ENCODE results near the gene SLC16A12. TPM values are rescaled to one million over a fixed set of nuclear protein-coding genes. Genes with fewer than 3 reads are reported as not detected.
A peak's percentile ranks its signal among the peaks of the same experiment; 100 is the strongest.

Gene SLC16A12
- total and polyA plus RNA-seq, 2 of the 4 experiments (the other 2 are of a cell fraction) = 1.4 to 1.6 TPM

GRCh38 chr10:89428877-89429276, 106.5 kb downstream of the SLC16A12 start:
- no CpG with 5 or more reads among the region's 1 CpG for WGBS, 2 experiments (ENCODE audit: extremely low coverage in 2 of 2, insufficient read length in 1 of 2)
- CTCF ChIA-PET = no interaction called here
- no peaks in the 10 kb centered on the region for H4K20me1 ChIP-seq (ENCODE audit: insufficient read depth, low read length)
- ATAC-seq (ENCODE audit: low read depth) (no peak), DNase-seq (no peak)
- H3K18ac ChIP-seq (ENCODE audit: low read depth, low read length) = peak overlapping the region; percentile 20; the same call in 1 of the 2 replicates
- H2BK120ac ChIP-seq (ENCODE audit: low read depth, low read length) = peak overlapping the region; percentile 68; the same call in 1 of the 2 replicates
- H3K9me3 ChIP-seq (ENCODE audit: control insufficient read depth, insufficient read depth, low read length) = no peaks in the 10 kb centered on the region
- H3K27me3 ChIP-seq (ENCODE audit: control insufficient read depth, insufficient read depth, low read length) = no peaks in the 10 kb centered on the region
- no peak overlapping the region for H2AK5ac ChIP-seq (ENCODE audit: low read depth, low read length)
- peak overlapping the region; percentile 59; the same call in 1 of the 2 replicates for H4K5ac ChIP-seq (ENCODE audit: low read depth, low read length)
- peak overlapping the region; percentile 52; the same call in 1 of the 2 replicates for H4K91ac ChIP-seq (ENCODE audit: insufficient read depth, low read depth, low read length)
- intact Hi-C loops (cut with micrococcal nuclease) = loop anchor here (10.0 kb wide), 3 partner anchors 846 to 1436 kb away; no protein-coding TSS in a partner anchor
- H3K9ac ChIP-seq (ENCODE audit: low read depth, low read length) = no peak overlapping the region
- H3K36me3 ChIP-seq (ENCODE audit: control insufficient read depth, insufficient read depth, low read length) = no peaks in the 10 kb centered on the region
- peaks cover 7% of the 10 kb centered on the region for H3K9me1 ChIP-seq (ENCODE audit: insufficient read depth, low read length)
- no TSS peak for BruUV-seq (replicated peaks)
- no peak overlapping the region for H3K4me2 ChIP-seq (ENCODE audit: low read depth, low read length)
- H3K56ac ChIP-seq (ENCODE audit: extremely low read depth, insufficient read depth, low read length) = no peak overlapping the region
- peak overlapping the region; percentile 64; the same call in 1 of the 2 replicates for H2BK20ac ChIP-seq (ENCODE audit: low read depth, low read length)
- H3K4ac ChIP-seq (ENCODE audit: low read depth, low read length) = peak overlapping the region; percentile 61
- no peak overlapping the region for H2AK9ac ChIP-seq (replicated peaks; ENCODE audit: low read depth, low read length, poor library complexity)
- H3K79me1 ChIP-seq (ENCODE audit: low read depth in 1 of 2, low read length in 2 of 2) = no peaks in the 10 kb centered on the region
- peaks cover 19% of the 10 kb centered on the region for H3K4me1 ChIP-seq (ENCODE audit: control insufficient read depth, insufficient read depth, low read length)
- H3K23ac ChIP-seq (ENCODE audit: low read depth, low read length) = no peak overlapping the region
- H3K14ac ChIP-seq (replicated peaks; ENCODE audit: low read depth, low read length) = 0 out of 2 replicates have a peak overlapping the region, but pooled peaks have one; percentile 37
- in situ Hi-C loops (cut with MboI; ENCODE audit: low sequenced_read_pairs) = loop anchor here (5.0 to 25.0 kb wide), 3 partner anchors 133 to 1433 kb away; partner anchors contain the start of genes HTR7 and RPP30
- no peak overlapping the region for H4K8ac ChIP-seq (ENCODE audit: low read depth in 2 of 2, low read length in 2 of 2)
- dilution Hi-C loops (cut with HindIII; ENCODE audit: low sequenced_read_pairs, unreplicated experiment) = no loop called here
- H3K27ac ChIP-seq (ENCODE audit: insufficient read depth, low read length) = no peak overlapping the region
- no peak overlapping the region for H2AFZ ChIP-seq (replicated peaks; ENCODE audit: low read length, poor library complexity)
- TF ChIP-seq CHD1 (IDR thresholded peaks at IDR 0.05; ENCODE audit: low read depth, low read length) (no peak), NFE2L2 (IDR thresholded peaks at IDR 0.05; ENCODE audit: low read depth, low read length) (no peak), USF2 (IDR thresholded peaks at IDR 0.05; ENCODE audit: low read depth, low read length) (no peak), MAFK (IDR thresholded peaks at IDR 0.05; ENCODE audit: low read depth, low read length) (no peak), RFX5 (IDR thresholded peaks at IDR 0.05; ENCODE audit: low read depth, low read length) (no peak), POLR2A (IDR thresholded peaks at IDR 0.05; ENCODE audit: low read depth, low read length) (no peak), RCOR1 (IDR thresholded peaks at IDR 0.05; ENCODE audit: insufficient replicate concordance, low read length) (no peak), MXI1 (IDR thresholded peaks at IDR 0.05; ENCODE audit: borderline replicate concordance, low read depth, low read length) (no peak), ELK1 (IDR thresholded peaks at IDR 0.05; ENCODE audit: borderline replicate concordance, low read depth, low read length) (no peak), SMC3 (IDR thresholded peaks at IDR 0.05; ENCODE audit: low read depth, low read length) (no peak), BHLHE40 (IDR thresholded peaks at IDR 0.05; ENCODE audit: low read depth, low read length) (no peak), CTCF (conservative IDR thresholded peaks at IDR 0.05; ENCODE audit: low read depth, low read length) (no peak), FOS (IDR thresholded peaks at IDR 0.05; ENCODE audit: low read depth, low read length) (no peak), MAZ (IDR thresholded peaks at IDR 0.05; ENCODE audit: borderline replicate concordance, low read depth, low read length) (no peak)
- H3K4me3 ChIP-seq (ENCODE audit: insufficient read depth, low read depth, low read length) = no peak overlapping the region
- no peak overlapping the region for H2BK5ac ChIP-seq (ENCODE audit: low read depth, low read length, poor library complexity, severe bottlenecking)
- peak overlapping the region; percentile 48; the same call in 1 of the 3 replicates for H2BK15ac ChIP-seq (ENCODE audit: low read depth, low read length)
- POLR2A ChIA-PET (ENCODE audit: unreplicated experiment) = no interaction called here

Measured in IMR-90 (cell line).